ENCODE measurements around the gene SLCO1B1.

Gene SLCO1B1

DNA sequence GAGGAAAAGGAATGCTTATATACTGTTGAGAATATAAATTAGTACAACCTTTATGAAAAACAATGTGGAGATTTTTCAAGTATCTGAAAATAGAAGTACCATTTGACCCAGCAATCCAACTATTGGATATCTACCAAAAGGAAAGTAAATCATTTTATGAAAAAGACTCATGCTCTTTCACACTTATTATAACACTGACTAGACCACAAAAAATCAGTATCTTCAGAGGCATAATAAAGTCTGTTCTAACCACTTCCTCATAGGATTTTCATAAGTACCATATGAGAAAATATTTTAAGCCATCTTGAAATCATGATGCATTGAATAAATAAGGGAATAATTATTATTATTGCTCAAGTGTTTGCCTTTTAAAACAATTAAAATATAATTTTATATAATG, 90.8 kb downstream of the SLCO1B1 start:
- no peak for DNase-seq

DNA sequence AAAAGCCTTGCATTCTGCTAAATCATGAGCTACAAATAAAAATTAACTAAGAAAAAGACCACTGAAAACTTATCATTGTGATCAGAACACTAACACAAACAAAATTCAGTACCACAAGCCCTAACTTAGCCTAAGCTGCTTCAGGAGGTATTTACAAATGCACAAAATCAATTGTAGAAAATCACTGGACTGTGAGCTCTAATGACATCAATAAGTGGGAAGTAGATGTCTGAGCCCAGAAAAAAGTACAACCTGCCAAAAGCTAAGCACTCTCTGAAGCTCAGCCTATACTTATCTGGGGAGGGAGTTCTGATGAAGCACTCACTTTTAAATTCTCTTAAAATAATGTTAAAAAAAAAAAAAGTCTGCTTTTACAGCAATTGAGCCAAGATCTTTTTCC, 92.9 kb downstream of the SLCO1B1 start:
- DNase-seq, result no peak

DNA sequence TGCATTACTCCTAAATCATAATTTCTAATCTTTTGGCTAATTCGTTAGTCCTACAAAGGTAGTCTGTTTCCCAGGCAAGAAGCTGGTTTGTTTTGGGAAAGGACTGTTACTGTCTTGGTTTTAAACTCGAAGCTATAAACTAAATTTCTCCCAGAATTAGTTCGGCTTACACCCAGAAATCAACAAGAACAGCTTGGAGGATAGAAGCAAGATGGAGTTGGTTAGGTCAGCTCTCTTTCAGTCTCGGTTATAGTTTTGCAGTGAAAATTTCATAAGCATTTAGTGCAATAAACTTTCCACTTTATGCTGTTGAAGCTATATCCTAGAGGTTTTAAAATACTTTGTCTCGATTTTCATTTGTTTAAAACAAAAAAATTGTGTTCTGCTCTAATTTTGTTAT, 103.4 kb downstream of the SLCO1B1 start:
- DNase-seq, result no peak

- DNase-seq, result no peak
Observed at GRCh38 chr12:21239866-21240265, 108.9 kb downstream of the SLCO1B1 start.

- DNase-seq, result no peak
Observed at GRCh38 chr12:21248679-21249078, 117.7 kb downstream of the SLCO1B1 start.

- DNase-seq, result no peak
Observed at GRCh38 chr12:21252070-21252469, 121.1 kb downstream of the SLCO1B1 start.

DNA sequence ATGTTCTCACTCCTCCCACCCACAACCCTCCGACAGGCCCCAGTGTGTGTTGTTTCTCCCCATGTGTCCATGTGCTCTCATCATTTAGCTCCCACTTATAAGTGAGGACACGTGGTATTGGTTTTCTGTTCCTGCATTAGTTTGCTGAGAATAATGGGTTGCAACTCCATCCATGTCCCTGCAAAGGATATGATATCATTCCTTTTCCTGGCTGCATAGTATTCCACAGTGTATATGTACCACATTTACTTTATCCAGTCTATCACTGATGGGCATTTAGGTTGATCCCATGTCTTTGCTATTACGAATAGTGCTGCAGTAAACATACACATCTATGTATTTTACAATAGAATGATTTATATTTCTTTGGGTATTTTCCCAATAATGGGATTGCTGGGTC, 126.2 kb downstream of the SLCO1B1 start:
- no peak for DNase-seq

DNA sequence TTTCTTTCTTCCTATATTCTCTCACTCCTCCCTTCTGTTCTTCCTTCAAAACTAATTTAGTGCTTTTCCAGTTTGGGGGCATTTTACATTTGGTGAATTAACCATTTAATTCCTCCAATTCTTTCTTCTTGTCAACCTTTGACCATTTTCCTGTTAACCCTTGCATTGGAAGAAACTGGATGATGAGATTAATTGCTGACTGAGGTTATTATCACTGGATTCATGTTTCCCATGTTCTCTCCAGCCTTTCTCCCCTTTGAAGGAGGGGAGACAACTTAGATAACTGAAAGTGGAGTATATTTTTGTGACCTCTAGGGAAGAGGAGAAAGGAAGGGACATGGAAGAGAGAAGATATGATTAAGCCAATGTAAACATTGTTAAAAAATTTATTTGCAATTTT, 133.2 kb downstream of the SLCO1B1 start:
- no peak for DNase-seq

DNA sequence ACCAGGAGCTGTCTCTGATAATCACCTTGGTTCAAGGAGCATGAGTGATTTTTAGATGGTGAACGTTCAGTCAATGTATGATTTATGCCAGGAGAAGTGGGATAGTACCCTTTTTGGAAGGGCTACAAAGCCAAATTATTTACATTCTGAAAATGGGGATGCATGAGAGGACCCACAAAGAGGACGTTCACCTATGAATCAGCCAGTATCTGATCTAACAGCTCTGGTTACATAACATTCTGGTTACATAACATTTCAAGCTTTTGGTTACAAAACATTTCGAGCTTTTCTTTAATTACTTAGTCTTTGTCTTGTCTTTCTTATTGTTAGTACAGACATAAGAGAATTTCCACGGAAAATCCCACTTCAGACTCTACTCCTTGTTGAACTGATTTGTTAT, 134.9 kb downstream of the SLCO1B1 start:
- DNase-seq, result no peak

DNA sequence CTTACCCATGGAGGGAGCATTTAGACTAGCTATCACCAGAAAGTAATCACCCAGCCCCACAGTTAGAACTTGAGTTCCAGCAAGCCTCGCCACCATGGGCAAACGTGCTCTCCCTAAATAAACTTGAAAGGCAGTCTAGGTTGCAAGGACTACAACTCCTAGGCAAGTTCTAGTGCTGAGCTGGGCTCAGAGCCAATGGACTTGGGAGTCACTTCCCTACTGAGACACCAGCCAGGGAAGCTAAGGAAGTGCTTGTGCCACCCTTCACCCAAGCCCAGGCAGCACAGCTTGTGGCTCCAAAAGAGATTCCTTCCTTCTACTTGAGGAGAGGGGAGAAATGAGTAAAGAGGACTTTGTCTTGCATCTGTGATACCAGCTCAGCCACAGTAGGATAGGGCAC, 145.8 kb downstream of the SLCO1B1 start:
- DNase-seq, result no peak

All from NCI-H2081 treated with DMSO at 0.1 percent for 48 hours (cell line).